GM23338 (cell line): ENCODE data around the gene ATP9A. TPM values are rescaled to one million over a fixed set of nuclear protein-coding genes. Genes with fewer than 3 reads are reported as not detected.

Source experiments
- ATAC-seq: fragments of 200-7000 bp; cut with Tn5 transposase; 3 replicates; pipeline ENCODE4 v1.9.1; 2020
- DNase-seq: peaks from one replicate; pipeline ENCODE4 v3.0.0-alpha.2; 2015; ENCODE audit warnings: low spot score
- H2AFZ ChIP-seq: fragments of 200-600 bp; sonication (generic); 2 replicates; pipeline ENCODE4 v1.8.0; 2016; ENCODE audit warnings: antibody characterized with exemption, mild to moderate bottlenecking, moderate library complexity
- H3F3A ChIP-seq: fragments of 200-600 bp; sonication (generic); replicated peaks from 2 replicates; pipeline ENCODE4 v1.8.0; 2017; ENCODE audit warnings: antibody characterized with exemption, mixed run types, low read depth
- H3K27ac ChIP-seq: fragments of 200-600 bp; sonication (generic); 2 replicates; pipeline ENCODE4 v1.6.1; 2016; ENCODE audit warnings: low read depth
- H3K27me3 ChIP-seq: fragments of 200-600 bp; sonication (generic); 2 replicates; pipeline ENCODE4 v1.8.0; 2016; ENCODE audit warnings: mild to moderate bottlenecking, mixed run types, moderate library complexity; ENCODE audit not compliant: insufficient read depth
- H3K36me3 ChIP-seq: fragments of 200-600 bp; sonication (generic); 2 replicates; pipeline ENCODE4 v1.8.0; 2016; ENCODE audit warnings: mild to moderate bottlenecking; ENCODE audit not compliant: insufficient read depth
- H3K4me1 ChIP-seq: fragments of 200-600 bp; sonication (generic); 2 replicates; pipeline ENCODE4 v1.8.0; 2016; ENCODE audit warnings: mild to moderate bottlenecking, moderate library complexity; ENCODE audit not compliant: insufficient read depth
- H3K4me2 ChIP-seq: fragments of 200-600 bp; sonication (generic); 2 replicates; pipeline ENCODE4 v1.7.1; 2017; ENCODE audit warnings: mixed run types
- H3K4me3 ChIP-seq: fragments of 200-600 bp; sonication (generic); 2 replicates; pipeline ENCODE4 v1.6.1; 2016; ENCODE audit warnings: mixed run types
- H3K79me2 ChIP-seq: fragments of 200-600 bp; sonication (generic); replicated peaks from 2 replicates; pipeline ENCODE4 v1.8.0; 2017; ENCODE audit warnings: mild to moderate bottlenecking; ENCODE audit not compliant: insufficient read depth
- H3K9me2 ChIP-seq: fragments of 200-600 bp; sonication (generic); 2 replicates; pipeline ENCODE4 v1.8.0; 2017; ENCODE audit not compliant: insufficient read depth
- H4K20me1 ChIP-seq: fragments of 200-600 bp; sonication (generic); replicated peaks from 2 replicates; pipeline ENCODE4 v1.8.0; 2017; ENCODE audit warnings: mild to moderate bottlenecking; ENCODE audit not compliant: insufficient read depth
- H3K27ac Mint-ChIP-seq: 2 replicates; pipeline ENCODE4 v1.8.0; 2020; ENCODE audit warnings: inconsistent platforms, mild to moderate bottlenecking, moderate library complexity, mixed read lengths
- H3K27me3 Mint-ChIP-seq: 3 replicates; pipeline ENCODE4 v1.8.0; 2022; ENCODE audit warnings: low read depth, mild to moderate bottlenecking, moderate library complexity, mixed read lengths, inconsistent platforms; ENCODE audit not compliant: insufficient read depth, poor library complexity
- H3K36me3 Mint-ChIP-seq: 3 replicates; pipeline ENCODE4 v1.8.0; 2021; ENCODE audit warnings: low read depth, mild to moderate bottlenecking, inconsistent platforms, moderate library complexity, mixed read lengths
- H3K4me1 Mint-ChIP-seq: 3 replicates; pipeline ENCODE4 v1.8.0; 2020; ENCODE audit warnings: mild to moderate bottlenecking, inconsistent platforms, mixed read lengths
- H3K4me3 Mint-ChIP-seq: 3 replicates; pipeline ENCODE4 v1.8.0; 2021; ENCODE audit warnings: moderate library complexity, mild to moderate bottlenecking, inconsistent platforms, mixed read lengths
- H3K9me3 Mint-ChIP-seq: 3 replicates; pipeline ENCODE4 v1.8.0; 2020; ENCODE audit warnings: moderate library complexity, mild to moderate bottlenecking, inconsistent platforms, mixed read lengths
- CREB1 ChIP-seq: fragments of 250-450 bp; sonication (Bioruptor Pico); IDR thresholded peaks from 2 replicates; pipeline ENCODE4 v1.5.0; 2020; ENCODE audit warnings: low read depth, mild to moderate bottlenecking, moderate library complexity
- CTCF ChIP-seq, 2 experiments: fragments of 200-600 bp in 1 of 2; sonication (generic) in 1 of 2; conservative IDR thresholded peaks; 2 replicates each; pipeline versions ENCODE4 v1.5.1 to v1.6.1; 2016 to 2017; ENCODE audit warnings: antibody characterized with exemption in 2 of 2, low read depth in 2 of 2, mild to moderate bottlenecking in 2 of 2, moderate library complexity in 1 of 2
- JUNB ChIP-seq: IDR thresholded peaks from one replicate; pipeline ENCODE4 v1.6.1; 2016; ENCODE audit warnings: antibody characterized with exemption; ENCODE audit not compliant: unreplicated experiment
- NANOG ChIP-seq: IDR thresholded peaks from 2 replicates; pipeline ENCODE4 v1.6.1; 2016; ENCODE audit warnings: antibody characterized with exemption, borderline replicate concordance
- STAT1 ChIP-seq: IDR thresholded peaks from one replicate; pipeline ENCODE4 v1.6.1; 2016; ENCODE audit warnings: antibody characterized with exemption; ENCODE audit not compliant: unreplicated experiment
- ZNF114 ChIP-seq: fragments of 250-450 bp; sonication (Bioruptor Pico); IDR thresholded peaks from 2 replicates; pipeline ENCODE4 v1.5.0; 2020; ENCODE audit warnings: mild to moderate bottlenecking, moderate library complexity
- ZNF331 ChIP-seq: fragments of 250-450 bp; sonication (Bioruptor Pico); IDR thresholded peaks from 2 replicates; pipeline ENCODE4 v1.5.0; 2020; ENCODE audit warnings: low read depth, mild to moderate bottlenecking, moderate library complexity
- ZNF462 ChIP-seq: fragments of 250-450 bp; sonication (Bioruptor Pico); IDR thresholded peaks from 2 replicates; pipeline ENCODE4 v1.5.0; 2020; ENCODE audit warnings: mild to moderate bottlenecking, moderate library complexity
- polyA plus RNA-seq: library from polyadenylated mRNA; unstranded; fragments of >200 nt; fragmentation: Nextera tagmentation; extraction: Ambion mirVana; gene quantifications from 2 replicates; pipeline ENCODE4 v1.2.1, GENCODE V29; 2016
- total RNA-seq: library from RNA; depleted of rRNA; stranded (reverse); fragments of >200 nt; shearing (Covaris generic); gene quantifications from 2 replicates; pipeline ENCODE4 v1.2.3, GENCODE V29; 2014
- TF ChIP-seq, protein P1 (sequence below): IDR thresholded peaks from one replicate; pipeline ENCODE4 v1.6.1; 2018; ENCODE audit warnings: antibody characterized with exemption; ENCODE audit not compliant: unreplicated experiment

ATP9A gene
- total and polyA plus RNA-seq, 2 experiments from 2014 or later: 0.94 to 5.9 TPM

DNA sequence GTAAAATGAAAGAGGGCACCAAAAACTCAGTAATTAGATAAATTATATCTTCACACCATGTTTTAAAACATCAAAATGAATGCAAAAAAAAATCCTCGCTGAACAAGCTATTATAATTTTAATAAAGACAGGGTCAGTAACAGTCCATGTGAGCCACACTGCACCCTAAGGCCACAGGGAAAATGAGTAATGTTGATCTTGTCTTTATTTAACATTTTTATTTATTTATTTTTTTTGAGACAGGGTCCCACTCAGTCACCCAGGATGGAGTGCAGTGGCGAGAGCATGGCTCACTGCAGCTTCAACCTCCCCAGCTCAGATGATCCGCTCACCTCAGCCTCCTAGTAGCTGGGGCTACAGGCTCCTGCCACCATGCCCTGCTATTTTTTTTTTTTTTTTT is 217.0 kb downstream of the ATP9A start (continued):
- no peak for TF ChIP-seq CTCF (conservative IDR thresholded peaks at IDR 0.05; ENCODE audit: low read depth in 2 of 2)
- TF ChIP-seq NANOG: no peak
- no peak for TF ChIP-seq ZNF114 (CRISPR knock-in tag)
- TF ChIP-seq CREB1 (CRISPR knock-in tag): no peak
- no peak for TF ChIP-seq ZNF331
- no peak for TF ChIP-seq ZNF462 (CRISPR knock-in tag)
- no peak for TF ChIP-seq JUNB
- TF ChIP-seq STAT1: no peak

GRCh38 chr20:51549474-51549873 is 218.7 kb downstream of the ATP9A start:
- no peaks in the 10 kb centered on the region for H4K20me1 ChIP-seq
- Mint-ChIP-seq H3K4me3 (no peak overlapping the region), H3K27me3 (peaks cover 14% of the 10 kb centered on the region), H3K4me1 (peaks cover 7% of the 10 kb centered on the region; the same call in 2 of the 3 replicates), H3K27ac (no peak overlapping the region), H3K36me3 (no peaks in the 10 kb centered on the region; the same call in 1 of the 3 replicates), H3K9me3 (peaks cover 3% of the 10 kb centered on the region; the same call in 1 of the 3 replicates)
- H3K79me2 ChIP-seq: no peaks in the 10 kb centered on the region
- no peak for ATAC-seq
- no peak for DNase-seq
- no peaks in the 10 kb centered on the region for H3F3A ChIP-seq
- TF ChIP-seq, protein P1, sequence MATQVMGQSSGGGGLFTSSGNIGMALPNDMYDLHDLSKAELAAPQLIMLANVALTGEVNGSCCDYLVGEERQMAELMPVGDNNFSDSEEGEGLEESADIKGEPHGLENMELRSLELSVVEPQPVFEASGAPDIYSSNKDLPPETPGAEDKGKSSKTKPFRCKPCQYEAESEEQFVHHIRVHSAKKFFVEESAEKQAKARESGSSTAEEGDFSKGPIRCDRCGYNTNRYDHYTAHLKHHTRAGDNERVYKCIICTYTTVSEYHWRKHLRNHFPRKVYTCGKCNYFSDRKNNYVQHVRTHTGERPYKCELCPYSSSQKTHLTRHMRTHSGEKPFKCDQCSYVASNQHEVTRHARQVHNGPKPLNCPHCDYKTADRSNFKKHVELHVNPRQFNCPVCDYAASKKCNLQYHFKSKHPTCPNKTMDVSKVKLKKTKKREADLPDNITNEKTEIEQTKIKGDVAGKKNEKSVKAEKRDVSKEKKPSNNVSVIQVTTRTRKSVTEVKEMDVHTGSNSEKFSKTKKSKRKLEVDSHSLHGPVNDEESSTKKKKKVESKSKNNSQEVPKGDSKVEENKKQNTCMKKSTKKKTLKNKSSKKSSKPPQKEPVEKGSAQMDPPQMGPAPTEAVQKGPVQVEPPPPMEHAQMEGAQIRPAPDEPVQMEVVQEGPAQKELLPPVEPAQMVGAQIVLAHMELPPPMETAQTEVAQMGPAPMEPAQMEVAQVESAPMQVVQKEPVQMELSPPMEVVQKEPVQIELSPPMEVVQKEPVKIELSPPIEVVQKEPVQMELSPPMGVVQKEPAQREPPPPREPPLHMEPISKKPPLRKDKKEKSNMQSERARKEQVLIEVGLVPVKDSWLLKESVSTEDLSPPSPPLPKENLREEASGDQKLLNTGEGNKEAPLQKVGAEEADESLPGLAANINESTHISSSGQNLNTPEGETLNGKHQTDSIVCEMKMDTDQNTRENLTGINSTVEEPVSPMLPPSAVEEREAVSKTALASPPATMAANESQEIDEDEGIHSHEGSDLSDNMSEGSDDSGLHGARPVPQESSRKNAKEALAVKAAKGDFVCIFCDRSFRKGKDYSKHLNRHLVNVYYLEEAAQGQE: no peak
- no peaks in the 10 kb centered on the region for H3K36me3 ChIP-seq
- H3K27me3 ChIP-seq: peaks cover 33% of the 10 kb centered on the region
- H3K27ac ChIP-seq: no peak overlapping the region
- no peak overlapping the region for H2AFZ ChIP-seq
- no peak overlapping the region for H3K4me2 ChIP-seq
- no peak overlapping the region for H3K4me3 ChIP-seq
- peaks cover 7% of the 10 kb centered on the region; the same call in 1 of the 2 replicates for H3K9me2 ChIP-seq
- H3K4me1 ChIP-seq: no peaks in the 10 kb centered on the region
